Fibroblast of lung (primary cell): ENCODE results near the gene FAM81B. TPM values are rescaled to one million over a fixed set of nuclear protein-coding genes. Genes with fewer than 3 reads are reported as not detected.

Source experiments
- DNase-seq, 2 donors: peaks; one replicate each; pipeline versions ENCODE4 v3.0.0 to v3.0.0-alpha.2; 2010; ENCODE audit warnings: low read depth in 2 of 2
- H2AFZ ChIP-seq: 2 replicates; pipeline ENCODE4 v1.5.1; 2012; ENCODE audit warnings: low read length, control low read depth, inconsistent platforms
- H3K27ac ChIP-seq: 2 replicates; pipeline ENCODE4 v1.5.1; 2011; ENCODE audit warnings: low read length, control low read depth; ENCODE audit not compliant: insufficient read depth
- H3K27me3 ChIP-seq: 2 replicates; pipeline ENCODE4 v1.5.1; 2011; ENCODE audit warnings: mild to moderate bottlenecking, low read length; ENCODE audit not compliant: control insufficient read depth, insufficient read depth
- H3K36me3 ChIP-seq: 2 replicates; pipeline ENCODE4 v1.5.1; 2011; ENCODE audit warnings: low read length; ENCODE audit not compliant: control insufficient read depth, insufficient read depth
- H3K4me1 ChIP-seq: 2 replicates; pipeline ENCODE4 v1.5.1; 2011; ENCODE audit warnings: low read length; ENCODE audit not compliant: control insufficient read depth, insufficient read depth; ENCODE audit errors: extremely low read depth
- H3K4me2 ChIP-seq: 2 replicates; pipeline ENCODE4 v1.5.1; 2011; ENCODE audit warnings: low read length, control low read depth; ENCODE audit not compliant: insufficient read depth; ENCODE audit errors: extremely low read depth
- H3K4me3 ChIP-seq, 4 experiments: fragments of 200-600 bp in 1 of 4; sonication (generic) in 1 of 4; replicated peaks in 1 of 4; 2 replicates each; pipeline ENCODE4 v1.5.1; 2011 to 2016; ENCODE audit warnings: low read length in 4 of 4, low read depth in 3 of 4, mild to moderate bottlenecking in 3 of 4, control low read depth in 2 of 4, inconsistent platforms in 1 of 4, mixed read lengths in 1 of 4; ENCODE audit not compliant: insufficient read depth in 1 of 4; ENCODE audit errors: control extremely low read depth in 1 of 4
- H3K79me2 ChIP-seq: 2 replicates; pipeline ENCODE4 v1.5.1; 2012; ENCODE audit warnings: mild to moderate bottlenecking, low read length, inconsistent platforms; ENCODE audit not compliant: control insufficient read depth, insufficient read depth
- H3K9ac ChIP-seq: 2 replicates; pipeline ENCODE4 v1.5.1; 2011; ENCODE audit warnings: mild to moderate bottlenecking, low read length, control low read depth; ENCODE audit not compliant: insufficient read depth
- H3K9me3 ChIP-seq: 2 replicates; pipeline ENCODE4 v1.5.1; 2012; ENCODE audit warnings: low read depth, low read length; ENCODE audit not compliant: control insufficient read depth, insufficient read depth
- H4K20me1 ChIP-seq: 2 replicates; pipeline ENCODE4 v1.5.1; 2011; ENCODE audit warnings: low read length; ENCODE audit not compliant: control insufficient read depth, insufficient read depth; ENCODE audit errors: extremely low read depth
- EZH2 ChIP-seq: IDR thresholded peaks from 2 replicates; pipeline ENCODE4 v1.5.1; 2012; ENCODE audit warnings: low read length, control low read depth, mild to moderate bottlenecking; ENCODE audit errors: missing control alignments
- polyA plus RNA-seq, 2 donors: library from polyadenylated mRNA; depleted of rRNA in 1 of 2; stranded (reverse) in 1 of 2; unstranded in 1 of 2; fragments of >200 nt; gene quantifications; 2 replicates each; pipeline ENCODE4 v1.2.1, GENCODE V29; 2011 to 2012; ENCODE audit warnings: missing spikeins in 1 of 2
- total RNA-seq: library from RNA; depleted of rRNA; stranded (reverse); fragments of >200 nt; gene quantifications from 2 replicates; pipeline ENCODE4 v1.2.1, GENCODE V29; 2014
- TF ChIP-seq, protein P1 (sequence below), 2 donors: IDR thresholded peaks in 1 of 2; conservative IDR thresholded peaks in 1 of 2; 1 replicate in 1 of 2; 2 replicates in 1 of 2; pipeline ENCODE4 v1.5.1; 2011 to 2012; ENCODE audit warnings: low read length in 2 of 2, control low read depth in 1 of 2, inconsistent platforms in 1 of 2, low read depth in 1 of 2, mild to moderate bottlenecking in 1 of 2

The FAM81B gene
- total and polyA plus RNA-seq, 2 donors (not counting 1 experiment from before 2014, with no cell fraction given) = not detected

DNA sequence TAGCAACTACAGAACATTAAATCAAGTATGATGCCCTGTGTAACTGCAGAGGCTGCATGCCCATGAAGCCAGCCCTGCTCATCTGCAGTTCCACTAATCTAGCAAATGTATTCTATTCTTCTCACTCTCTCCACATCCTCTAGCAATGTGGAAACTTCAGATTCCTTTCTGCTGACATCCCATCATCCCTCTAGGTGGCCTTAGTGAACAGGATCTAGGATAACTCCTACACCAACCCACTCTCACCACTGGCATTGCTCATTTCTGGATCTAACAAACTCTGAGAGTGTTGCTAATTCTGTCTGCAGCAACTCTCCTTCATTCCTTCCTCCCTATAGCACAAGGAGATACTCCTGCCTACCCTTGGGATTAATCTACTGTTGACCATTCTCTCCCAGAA is 80.8 kb downstream of the FAM81B start:
- peak; percentile 3 to 72 for DNase-seq
- Histone ChIP-seq H3K27me3 (no peaks in the 10 kb centered on the region), H3K36me3 (peaks cover 4% of the 10 kb centered on the region), H3K4me1 (no peaks in the 10 kb centered on the region), H3K27ac (no peak overlapping the region), H3K4me3 (no peak overlapping the region), H3K9ac (no peak overlapping the region), H3K9me3 (no peaks in the 10 kb centered on the region), H4K20me1 (peaks cover 2% of the 10 kb centered on the region), H2AFZ (no peak overlapping the region), H3K4me2 (no peak overlapping the region), H3K79me2 (no peaks in the 10 kb centered on the region)
- TF ChIP-seq EZH2 = no peak
- TF ChIP-seq, protein P1, sequence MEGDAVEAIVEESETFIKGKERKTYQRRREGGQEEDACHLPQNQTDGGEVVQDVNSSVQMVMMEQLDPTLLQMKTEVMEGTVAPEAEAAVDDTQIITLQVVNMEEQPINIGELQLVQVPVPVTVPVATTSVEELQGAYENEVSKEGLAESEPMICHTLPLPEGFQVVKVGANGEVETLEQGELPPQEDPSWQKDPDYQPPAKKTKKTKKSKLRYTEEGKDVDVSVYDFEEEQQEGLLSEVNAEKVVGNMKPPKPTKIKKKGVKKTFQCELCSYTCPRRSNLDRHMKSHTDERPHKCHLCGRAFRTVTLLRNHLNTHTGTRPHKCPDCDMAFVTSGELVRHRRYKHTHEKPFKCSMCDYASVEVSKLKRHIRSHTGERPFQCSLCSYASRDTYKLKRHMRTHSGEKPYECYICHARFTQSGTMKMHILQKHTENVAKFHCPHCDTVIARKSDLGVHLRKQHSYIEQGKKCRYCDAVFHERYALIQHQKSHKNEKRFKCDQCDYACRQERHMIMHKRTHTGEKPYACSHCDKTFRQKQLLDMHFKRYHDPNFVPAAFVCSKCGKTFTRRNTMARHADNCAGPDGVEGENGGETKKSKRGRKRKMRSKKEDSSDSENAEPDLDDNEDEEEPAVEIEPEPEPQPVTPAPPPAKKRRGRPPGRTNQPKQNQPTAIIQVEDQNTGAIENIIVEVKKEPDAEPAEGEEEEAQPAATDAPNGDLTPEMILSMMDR (conservative IDR thresholded peaks at IDR 0.05 in 1 of 2, IDR thresholded peaks at IDR 0.05 in 1 of 2; ENCODE audit: low read depth in 1 of 2, low read length in 2 of 2) = no peak

DNA sequence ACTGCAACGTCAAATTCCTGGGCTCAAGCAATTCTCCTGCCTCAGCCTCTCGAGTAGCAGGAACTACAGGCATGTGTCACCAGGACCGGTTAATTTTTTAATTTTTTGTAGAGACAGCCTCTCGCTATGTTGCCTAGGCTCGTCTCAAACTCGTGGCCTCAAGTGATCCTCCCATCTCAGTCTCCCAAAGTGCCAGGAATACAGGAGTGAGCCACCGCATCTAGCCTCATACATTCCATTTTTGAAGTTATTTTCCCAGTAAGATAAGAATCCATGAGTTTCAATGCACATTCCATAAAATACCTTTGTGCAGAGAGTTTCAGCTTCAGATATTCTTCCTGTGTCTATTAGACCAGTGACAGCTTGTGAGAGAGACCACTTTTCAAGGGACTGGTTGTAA is 93.3 kb downstream of the FAM81B start:
- H3K36me3 ChIP-seq = peaks cover 4% of the 10 kb centered on the region
- H3K79me2 ChIP-seq = peaks cover 2% of the 10 kb centered on the region
- H3K4me2 ChIP-seq = no peak overlapping the region
- H3K9me3 ChIP-seq = no peaks in the 10 kb centered on the region
- H3K27ac ChIP-seq = no peak overlapping the region
- H3K9ac ChIP-seq = no peak overlapping the region
- no peak overlapping the region for H2AFZ ChIP-seq
- no peak for DNase-seq
- TF ChIP-seq EZH2 = no peak
- TF ChIP-seq, protein P1 (conservative IDR thresholded peaks at IDR 0.05 in 1 of 2, IDR thresholded peaks at IDR 0.05 in 1 of 2; ENCODE audit: low read depth in 1 of 2, low read length in 2 of 2) = no peak
- no peaks in the 10 kb centered on the region for H3K27me3 ChIP-seq
- no peaks in the 10 kb centered on the region for H4K20me1 ChIP-seq
- H3K4me3 ChIP-seq = no peak overlapping the region
- no peaks in the 10 kb centered on the region for H3K4me1 ChIP-seq

DNA sequence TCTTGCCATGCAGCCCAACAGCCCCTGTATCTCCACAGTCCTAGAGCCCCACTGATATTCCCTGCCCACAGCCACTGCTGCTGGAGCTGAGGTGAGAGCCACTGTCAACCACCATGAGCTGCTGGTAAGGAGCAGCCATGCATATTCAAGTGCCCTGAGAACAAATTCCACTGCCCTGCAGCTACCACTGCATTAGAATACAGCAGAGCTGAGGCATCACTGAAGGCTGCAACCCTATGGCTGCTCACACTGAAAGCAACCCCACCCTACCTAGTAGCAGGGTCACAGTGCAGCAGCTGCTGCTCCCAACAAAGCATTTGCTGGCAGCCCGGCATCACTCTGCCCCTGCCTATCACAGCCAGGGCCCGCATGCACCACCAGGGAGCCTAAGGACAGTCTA is 95.0 kb downstream of the FAM81B start:
- TF ChIP-seq, protein P1 (conservative IDR thresholded peaks at IDR 0.05 in 1 of 2, IDR thresholded peaks at IDR 0.05 in 1 of 2; ENCODE audit: low read depth in 1 of 2, low read length in 2 of 2) = no peak
- TF ChIP-seq EZH2 = no peak
- Histone ChIP-seq H4K20me1 (no peaks in the 10 kb centered on the region), H3K9ac (no peak overlapping the region), H3K36me3 (peaks cover 5% of the 10 kb centered on the region), H3K4me2 (no peak overlapping the region), H2AFZ (no peak overlapping the region), H3K79me2 (peaks cover 2% of the 10 kb centered on the region), H3K4me3 (no peak overlapping the region), H3K27me3 (no peaks in the 10 kb centered on the region), H3K4me1 (no peaks in the 10 kb centered on the region), H3K9me3 (no peaks in the 10 kb centered on the region), H3K27ac (no peak overlapping the region)
- no peak for DNase-seq
